Measurements from ENCODE around the gene CNDP1.

The CNDP1 gene

DNA sequence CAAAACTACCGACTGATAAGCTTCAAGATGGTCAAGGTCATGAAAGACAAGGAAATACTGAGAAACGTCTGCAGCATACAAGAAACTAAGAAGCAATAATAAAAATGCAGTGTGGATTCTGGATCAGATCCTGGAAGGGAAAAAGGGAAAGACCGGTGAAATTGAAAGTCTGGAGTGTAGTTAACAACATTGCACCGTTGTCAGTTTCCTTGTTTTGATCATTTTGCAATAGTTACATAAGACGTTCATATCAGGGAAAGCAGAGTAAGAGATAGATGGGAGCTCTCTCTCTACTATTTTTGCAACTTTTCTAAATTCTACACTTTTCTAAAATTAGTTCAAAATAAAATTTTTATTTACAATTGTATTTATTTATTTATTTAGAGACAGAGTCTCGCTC, 48.3 kb downstream of the CNDP1 start:
- H3K27me3 ChIP-seq, result no peaks in the 10 kb centered on the region
- H3K9me3 ChIP-seq, result no peaks in the 10 kb centered on the region
- DNase-seq, result no peak
- no peaks in the 10 kb centered on the region for H3K4me1 ChIP-seq
- no peak overlapping the region for H3K4me3 ChIP-seq (ENCODE audit: low read depth, low read length)
- H3K36me3 ChIP-seq, result no peaks in the 10 kb centered on the region
- no peak for TF ChIP-seq CTCF (IDR thresholded peaks at IDR 0.05; ENCODE audit: low read depth, low read length)

GRCh38 chr18:74587441-74587840, 53.1 kb downstream of the CNDP1 start:
- no peak for TF ChIP-seq CTCF (IDR thresholded peaks at IDR 0.05; ENCODE audit: low read depth, low read length)
- Histone ChIP-seq H3K9me3 (no peaks in the 10 kb centered on the region), H3K4me3 (ENCODE audit: low read depth, low read length) (no peak overlapping the region), H3K4me1 (no peaks in the 10 kb centered on the region), H3K36me3 (no peaks in the 10 kb centered on the region), H3K27me3 (no peaks in the 10 kb centered on the region)
- DNase-seq, result no peak

DNA sequence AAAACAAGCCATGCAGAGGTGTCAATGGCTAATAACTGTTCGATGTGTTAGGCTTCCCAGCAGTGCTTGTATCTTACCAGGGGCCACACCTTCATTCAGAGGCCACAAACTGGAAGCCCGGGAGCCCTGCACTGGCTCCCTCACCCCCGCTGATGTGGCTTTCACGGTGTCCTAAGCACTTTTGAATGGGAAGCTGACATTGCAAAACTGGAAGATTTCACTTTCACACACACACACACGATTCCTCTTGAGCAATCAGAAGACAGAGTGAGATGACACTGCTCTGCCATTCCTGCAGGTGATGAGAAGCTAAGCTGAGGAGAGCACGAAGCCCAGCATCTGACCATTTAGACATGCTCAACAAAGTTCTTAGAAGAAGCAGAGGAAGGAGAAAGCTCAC, 54.7 kb downstream of the CNDP1 start:
- TF ChIP-seq CTCF (IDR thresholded peaks at IDR 0.05; ENCODE audit: low read depth, low read length), result no peak
- Histone ChIP-seq H3K9me3 (no peaks in the 10 kb centered on the region), H3K27me3 (no peaks in the 10 kb centered on the region), H3K36me3 (no peaks in the 10 kb centered on the region), H3K4me3 (ENCODE audit: low read depth, low read length) (no peak overlapping the region), H3K4me1 (no peaks in the 10 kb centered on the region)
- no peak for DNase-seq

DNA sequence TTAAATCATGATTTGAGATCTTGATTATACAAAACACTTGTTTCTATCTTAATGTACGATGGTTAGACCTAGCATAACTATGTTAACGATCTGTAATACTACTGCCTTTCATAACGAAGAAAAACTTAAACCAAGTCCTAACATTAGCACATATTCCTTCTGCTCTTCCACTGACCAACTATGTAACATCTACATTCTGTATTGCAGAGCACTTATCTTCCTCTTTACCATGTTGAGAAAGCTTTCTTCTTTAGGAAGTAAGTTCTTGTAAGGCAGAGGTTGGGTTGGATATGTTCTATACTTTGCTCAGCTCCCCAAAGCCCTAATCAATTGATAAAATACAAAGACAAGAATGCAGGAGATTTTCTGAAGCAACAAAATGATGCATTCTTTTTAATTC, 55.5 kb downstream of the CNDP1 start:
- no peak for TF ChIP-seq CTCF (IDR thresholded peaks at IDR 0.05; ENCODE audit: low read depth, low read length)
- Histone ChIP-seq H3K27me3 (no peaks in the 10 kb centered on the region), H3K4me1 (no peaks in the 10 kb centered on the region), H3K36me3 (no peaks in the 10 kb centered on the region), H3K9me3 (no peaks in the 10 kb centered on the region), H3K4me3 (ENCODE audit: low read depth, low read length) (no peak overlapping the region)
- DNase-seq, result no peak

GRCh38 chr18:74590671-74591070, 56.4 kb downstream of the CNDP1 start:
- Histone ChIP-seq H3K27me3 (no peaks in the 10 kb centered on the region), H3K9me3 (no peaks in the 10 kb centered on the region), H3K36me3 (no peaks in the 10 kb centered on the region), H3K4me3 (ENCODE audit: low read depth, low read length) (no peak overlapping the region), H3K4me1 (no peaks in the 10 kb centered on the region)
- no peak for TF ChIP-seq CTCF (IDR thresholded peaks at IDR 0.05; ENCODE audit: low read depth, low read length)
- DNase-seq, result no peak

DNA sequence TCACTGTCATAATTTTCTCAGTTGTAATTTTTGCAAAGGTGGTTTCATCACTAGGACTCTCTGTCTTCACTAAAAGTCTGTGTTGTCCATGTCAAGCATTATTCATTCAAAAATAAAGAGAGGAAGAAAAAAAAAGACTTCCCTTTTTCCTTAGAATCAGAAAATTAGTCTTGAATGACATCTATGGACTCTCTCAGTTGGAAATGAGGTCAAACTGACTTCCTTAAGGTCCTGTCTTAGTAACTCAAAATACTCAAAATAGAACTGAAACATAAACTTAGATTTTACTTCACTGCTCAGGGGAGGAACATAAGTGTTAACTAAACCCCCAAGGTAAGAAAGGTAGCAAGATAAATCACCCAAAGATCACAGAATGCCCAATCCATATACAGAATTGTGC, 61.1 kb downstream of the CNDP1 start:
- H3K36me3 ChIP-seq, result no peaks in the 10 kb centered on the region
- no peaks in the 10 kb centered on the region for H3K4me1 ChIP-seq
- no peak for DNase-seq
- no peak overlapping the region for H3K4me3 ChIP-seq (ENCODE audit: low read depth, low read length)
- H3K27me3 ChIP-seq, result no peaks in the 10 kb centered on the region
- TF ChIP-seq CTCF (IDR thresholded peaks at IDR 0.05; ENCODE audit: low read depth, low read length), result no peak
- H3K9me3 ChIP-seq, result no peaks in the 10 kb centered on the region
